NCI-H2107 treated with DMSO at 0.1 percent for 48 hours (cell line): ENCODE results near the gene SVOP.
"Not testable (repeated sequence)": the region's sequence is repeated elsewhere in the genome, so short reads cannot be mapped to it uniquely, and the experiment has no call there.

Experiments used
- DNase-seq: peaks from one replicate; lab custom pipeline; 2025; ENCODE audit not compliant: unreplicated experiment; lab: John Stamatoyannopoulos, UW

SVOP gene

GRCh38 chr12:108896336-108896735, 124.5 kb downstream of the SVOP start:
- no peak for DNase-seq

GRCh38 chr12:108895220-108895802, 125.6 kb downstream of the SVOP start:
- DNase-seq: no peak

DNA sequence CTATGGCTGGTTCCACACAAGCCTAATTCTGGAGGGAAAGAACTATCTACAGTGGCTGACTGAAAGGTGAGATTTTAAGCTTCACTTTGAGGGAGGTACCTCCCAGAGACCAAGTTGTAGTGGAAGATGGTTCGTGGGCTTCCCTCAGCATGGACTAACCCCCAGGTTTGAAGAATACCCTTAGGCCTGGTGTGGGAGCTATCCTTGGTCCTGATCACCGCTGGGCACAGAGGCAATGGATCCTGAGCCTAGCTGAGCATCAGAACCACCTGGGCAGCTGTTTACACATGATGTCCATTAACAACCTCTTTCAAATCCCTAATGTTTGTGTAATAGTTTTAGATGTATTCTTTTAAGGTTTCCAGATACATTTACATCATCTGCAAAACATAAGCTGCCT, 130.7 kb downstream of the SVOP start:
- no peak for DNase-seq

- no peak for DNase-seq
Observed at GRCh38 chr12:108888031-108888430, 132.8 kb downstream of the SVOP start.

- DNase-seq: no peak
Observed at GRCh38 chr12:108886873-108887629, 133.8 kb downstream of the SVOP start.

GRCh38 chr12:108884116-108885012, 136.5 kb downstream of the SVOP start:
- no peak for DNase-seq

DNA sequence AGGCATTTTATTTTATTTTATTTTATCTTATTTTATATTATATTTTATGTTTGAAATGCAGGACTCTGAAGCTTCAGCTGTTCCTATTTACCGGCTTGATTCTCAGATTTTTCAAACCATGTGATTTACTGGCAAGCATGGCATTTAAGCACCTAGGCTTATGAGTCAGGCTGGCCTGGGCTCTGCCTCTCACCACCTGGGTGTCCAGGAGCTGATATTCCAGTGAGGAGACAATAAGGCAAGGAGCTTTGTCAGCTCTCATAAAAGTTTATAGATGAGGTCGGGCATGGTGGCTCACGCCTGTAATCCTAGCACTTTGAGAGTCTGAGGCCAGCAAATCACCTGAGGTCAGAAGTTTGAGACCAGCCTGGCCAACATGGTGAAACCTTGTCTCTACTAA, 138.9 kb downstream of the SVOP start:
- no peak for DNase-seq

DNA sequence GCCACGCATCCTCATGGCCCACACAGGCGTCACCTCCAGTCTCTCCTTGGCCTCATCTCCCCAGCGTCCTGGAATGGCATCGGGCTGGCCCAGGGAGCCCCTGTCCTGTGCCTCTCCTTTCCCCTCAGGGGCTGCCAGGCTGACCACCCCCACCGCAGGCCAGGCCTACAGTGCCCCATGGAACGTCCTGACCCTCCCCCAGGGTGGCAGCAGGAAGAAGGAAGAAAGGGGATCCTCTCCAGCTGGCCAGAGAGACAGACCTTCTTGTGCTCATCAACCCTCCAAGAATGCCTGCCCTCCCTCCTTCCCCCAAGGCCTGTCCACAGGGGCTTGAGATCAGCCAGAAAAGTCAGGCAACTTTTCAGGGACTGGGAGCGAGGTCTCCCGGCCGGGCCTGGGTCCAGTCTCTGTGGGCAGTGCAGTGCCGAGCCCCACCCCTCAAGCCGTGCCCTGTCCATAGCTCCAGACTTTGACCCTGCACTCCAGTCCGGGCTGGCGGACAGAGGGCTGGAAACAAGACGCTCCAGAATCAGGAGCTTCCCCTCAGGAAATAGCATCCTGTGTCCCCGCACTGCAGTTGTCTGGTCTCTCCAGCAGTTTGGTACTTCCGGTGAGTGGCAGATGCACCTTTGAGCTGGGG, 141.1 kb downstream of the SVOP start, which contains the start of gene DAO:
Gene DAO (plus strand): TSS at position 478 of the 640 bp plus-strand sequence. CDS start 4,915 bp downstream, outside the sequence.
- no peak for DNase-seq

GRCh38 chr12:108876550-108876949, 144.3 kb downstream of the SVOP start:
- DNase-seq: no peak

- DNase-seq: no peak
Observed at GRCh38 chr12:108875682-108876361, 145.0 kb downstream of the SVOP start.

DNA sequence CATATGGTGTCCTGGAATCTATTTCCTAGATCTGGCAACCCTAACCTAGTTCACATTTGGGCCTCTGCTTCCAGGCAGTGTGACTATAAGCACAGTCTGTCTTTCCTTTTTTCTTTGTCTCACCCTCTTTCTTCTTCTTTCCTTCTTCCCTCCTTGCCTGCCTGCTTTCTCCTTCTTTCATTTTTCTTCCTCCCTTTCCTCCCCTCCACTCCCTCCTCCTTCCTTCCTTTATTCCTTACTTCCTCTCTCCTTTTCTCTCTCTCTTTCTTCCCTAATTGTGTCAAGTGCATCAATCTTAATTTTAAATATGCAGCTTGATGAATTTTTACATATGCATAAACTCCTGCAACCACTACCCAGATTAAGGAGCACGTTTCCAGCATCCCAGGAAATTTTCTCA, 145.6 kb downstream of the SVOP start:
- no peak for DNase-seq

- no peak for DNase-seq
Observed at GRCh38 chr12:108868781-108869180, 152.1 kb downstream of the SVOP start.

GRCh38 chr12:108866083-108866482, 154.8 kb downstream of the SVOP start:
- not testable (repeated sequence) for DNase-seq

DNA sequence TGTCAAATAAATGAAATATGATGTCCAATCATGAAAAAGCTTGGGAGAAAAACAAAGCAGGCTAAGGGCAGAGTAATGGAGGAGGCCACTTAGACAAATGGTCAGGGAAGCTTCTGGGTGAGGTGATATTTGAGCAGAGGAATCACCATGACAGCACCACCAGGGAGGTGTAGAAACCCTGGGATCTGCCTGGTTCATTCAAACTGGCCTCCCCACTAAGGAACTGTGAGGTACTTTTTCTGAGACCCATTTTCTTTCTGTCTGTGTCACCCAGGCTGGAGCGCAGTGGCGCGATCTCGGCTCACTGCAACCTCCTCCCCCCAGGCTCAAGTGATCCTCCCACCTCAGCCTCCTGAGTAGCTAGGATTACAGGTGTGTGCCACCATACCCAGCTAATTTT, 155.7 kb downstream of the SVOP start:
- no peak for DNase-seq

DNA sequence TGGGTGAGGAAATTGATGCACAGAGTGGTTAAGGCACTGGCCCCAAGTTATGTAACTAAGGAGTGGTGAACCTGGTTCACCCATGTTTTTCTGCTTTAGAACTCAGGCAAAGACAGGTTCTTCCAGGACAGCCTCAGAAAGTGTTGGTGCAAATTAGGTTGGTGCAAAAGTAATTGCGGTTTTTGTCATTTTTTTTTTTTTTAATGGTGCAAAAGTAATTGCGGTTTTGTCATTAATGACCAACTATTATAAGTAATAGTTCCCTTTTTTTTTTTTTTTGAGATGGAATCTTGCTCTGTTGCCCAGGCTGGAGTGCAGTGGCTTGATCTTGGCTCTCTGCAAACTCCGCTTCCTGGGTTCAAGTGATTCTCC, 158.3 kb downstream of the SVOP start:
- DNase-seq: no peak

DNA sequence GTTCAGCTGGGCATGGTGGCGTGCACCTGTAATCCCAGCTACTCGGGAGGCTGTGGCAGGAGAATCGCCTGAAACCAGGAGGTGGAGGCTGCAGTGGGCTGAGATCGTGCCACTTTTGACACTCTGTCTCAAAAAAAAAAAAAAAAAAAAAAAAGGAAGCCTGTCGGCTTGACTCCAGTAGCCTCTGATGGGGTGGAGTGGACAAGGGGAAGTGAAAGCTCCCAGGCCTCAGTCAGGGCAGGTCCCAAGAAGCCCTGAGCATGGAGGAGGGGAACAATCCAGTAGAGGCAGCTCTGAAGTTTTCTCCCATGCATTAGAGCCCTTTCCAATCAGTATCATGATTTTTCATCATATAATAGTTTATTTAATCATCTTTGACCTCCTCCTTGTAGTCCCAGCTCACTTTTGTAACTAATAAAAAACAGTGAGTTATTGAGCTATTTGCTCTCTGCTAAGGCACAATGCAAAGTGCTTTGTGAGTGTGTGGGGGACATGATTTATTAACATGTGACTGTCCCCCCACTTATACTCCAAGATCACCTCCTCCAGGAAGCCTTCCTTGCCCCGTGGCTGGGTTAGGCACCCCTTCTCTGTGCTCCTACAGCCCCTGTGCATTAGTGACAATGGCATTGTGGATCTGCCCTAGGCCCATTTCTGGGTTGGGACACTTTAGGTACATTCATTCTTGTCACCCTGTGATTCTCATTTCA, 158.8 kb downstream of the SVOP start:
- no peak for DNase-seq

GRCh38 chr12:108860443-108860842, 160.4 kb downstream of the SVOP start:
- DNase-seq: no peak

DNA sequence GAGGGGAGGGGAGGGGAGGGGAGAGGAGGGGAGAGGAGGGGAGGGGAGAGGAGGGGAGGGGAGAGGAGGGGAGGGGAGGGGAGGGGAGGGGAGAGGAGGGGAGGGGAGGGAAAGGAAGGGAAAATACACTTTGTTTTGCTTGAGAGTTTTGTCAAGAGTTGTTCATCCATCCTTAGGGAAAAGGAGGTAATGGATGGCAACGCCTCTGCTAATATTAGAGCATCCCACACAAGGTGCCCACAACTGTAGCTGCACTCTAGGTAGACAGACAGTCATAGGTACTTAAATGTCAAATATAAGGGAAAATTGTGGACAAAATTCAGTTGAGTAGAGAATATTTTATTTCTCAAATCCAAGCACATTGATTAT, 161.0 kb downstream of the SVOP start:
- no peak for DNase-seq

- DNase-seq: not testable (repeated sequence)
Observed at GRCh38 chr12:108859141-108859922, 161.5 kb downstream of the SVOP start.
